T follicular helper cell (primary cell): ENCODE results near the gene FAM161A.
"Not testable (repeated sequence)": the region's sequence is repeated elsewhere in the genome, so short reads cannot be mapped to it uniquely, and the experiment has no call there.

Experiments
- DNase-seq: peaks from one replicate; pipeline ENCODE4 v3.0.0-alpha.2; 2020; ENCODE audit warnings: low read depth

The FAM161A gene

GRCh38 chr2:61845320-61845719 lies 8.5 kb downstream of the FAM161A start:
- no peak for DNase-seq

DNA sequence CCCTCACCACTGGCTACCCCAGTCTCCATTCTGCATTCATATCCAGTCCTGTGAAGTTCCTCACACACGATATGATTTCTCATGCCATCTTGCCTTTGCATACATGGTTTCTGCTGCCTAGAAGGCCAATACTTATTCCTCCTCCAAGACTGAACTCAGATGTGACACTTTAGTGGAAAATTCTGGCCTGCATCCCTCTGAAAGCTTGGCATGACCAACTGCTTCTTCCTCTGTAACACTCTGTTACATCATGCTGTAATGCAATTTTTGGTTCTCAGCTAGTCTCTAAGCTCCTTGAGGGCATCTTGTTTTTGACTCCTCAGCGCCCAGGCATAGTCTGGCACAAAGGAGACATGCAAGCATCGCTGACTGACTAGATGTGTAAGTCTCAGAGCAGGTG lies 12.6 kb downstream of the FAM161A start:
- DNase-seq: no peak

GRCh38 chr2:61834893-61835292 lies 19.0 kb downstream of the FAM161A start:
- DNase-seq: no peak

DNA sequence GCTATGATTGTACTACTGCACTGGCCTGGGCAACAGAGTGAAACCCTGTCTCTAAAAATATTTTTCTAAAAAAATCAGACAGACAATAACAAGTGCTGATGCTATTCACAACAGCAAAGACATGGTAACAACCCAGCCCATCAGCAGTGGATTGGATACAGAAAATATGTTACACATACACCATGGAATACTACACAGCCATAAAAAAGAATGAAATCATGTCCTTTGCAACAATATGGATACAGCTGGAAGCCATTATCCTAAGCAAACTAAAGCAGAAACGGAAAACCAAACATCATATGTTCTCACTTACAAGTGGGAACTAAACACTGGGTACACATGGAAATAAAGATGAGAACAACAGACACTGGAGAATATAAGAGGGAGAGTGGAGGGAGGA lies 19.9 kb downstream of the FAM161A start:
- no peak for DNase-seq

- DNase-seq: no peak
Observed at GRCh38 chr2:61832183-61832841, 21.5 kb downstream of the FAM161A start.

GRCh38 chr2:61822255-61822654 lies 31.6 kb downstream of the FAM161A start:
- no peak for DNase-seq

- DNase-seq: no peak
Observed at GRCh38 chr2:61816480-61817355, 37.1 kb downstream of the FAM161A start.

DNA sequence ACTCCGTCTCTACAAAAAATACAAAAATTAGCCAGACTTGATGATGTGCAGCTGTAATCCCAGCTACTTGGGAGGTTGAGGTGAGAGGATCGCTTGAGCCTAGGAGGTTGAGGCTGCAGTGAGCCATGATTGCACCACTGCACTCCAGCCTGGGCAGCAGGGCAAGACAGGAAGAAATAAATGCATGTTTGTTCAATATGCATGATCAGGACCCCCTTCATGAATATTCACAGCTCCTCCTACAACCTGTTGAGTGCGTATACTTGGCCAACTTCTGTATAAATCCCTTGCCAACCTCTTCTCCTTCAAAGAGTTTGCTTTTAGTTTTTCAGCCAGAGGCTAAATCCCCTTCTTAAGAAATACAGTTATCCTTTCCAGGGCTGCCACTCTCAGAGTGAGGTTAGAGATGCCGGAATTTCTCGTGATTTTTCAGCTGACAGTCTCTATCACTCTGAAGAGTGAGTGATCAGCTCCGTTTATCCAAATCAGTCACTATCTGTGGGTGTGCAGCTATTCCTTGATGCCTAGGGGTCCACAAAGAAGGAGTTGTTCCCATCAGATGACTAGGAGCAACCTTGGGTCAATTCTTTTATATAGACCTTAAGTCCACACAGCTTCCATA lies 39.2 kb downstream of the FAM161A start:
- DNase-seq: no peak

DNA sequence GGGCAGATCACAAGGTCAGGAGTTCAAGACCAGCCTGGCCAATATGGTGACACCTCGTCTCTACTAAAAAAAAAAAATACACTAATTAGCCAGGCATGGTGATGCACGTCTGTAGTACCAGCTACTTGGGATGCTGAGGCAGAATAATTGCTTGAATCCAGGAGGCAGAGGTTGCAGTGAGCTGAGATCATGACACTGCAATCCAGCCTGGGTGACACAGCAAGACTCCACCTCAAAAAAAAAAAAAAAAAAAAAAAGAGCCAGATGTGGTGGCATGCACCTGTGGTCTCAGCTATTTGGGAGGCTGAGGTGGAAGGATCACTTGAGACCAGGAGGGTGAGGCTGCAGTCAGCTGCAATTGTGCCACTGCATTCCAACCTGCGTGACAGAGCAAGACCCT lies 40.5 kb downstream of the FAM161A start:
- not testable (repeated sequence) for DNase-seq

GRCh38 chr2:61811821-61812220 lies 42.0 kb downstream of the FAM161A start:
- no peak for DNase-seq

DNA sequence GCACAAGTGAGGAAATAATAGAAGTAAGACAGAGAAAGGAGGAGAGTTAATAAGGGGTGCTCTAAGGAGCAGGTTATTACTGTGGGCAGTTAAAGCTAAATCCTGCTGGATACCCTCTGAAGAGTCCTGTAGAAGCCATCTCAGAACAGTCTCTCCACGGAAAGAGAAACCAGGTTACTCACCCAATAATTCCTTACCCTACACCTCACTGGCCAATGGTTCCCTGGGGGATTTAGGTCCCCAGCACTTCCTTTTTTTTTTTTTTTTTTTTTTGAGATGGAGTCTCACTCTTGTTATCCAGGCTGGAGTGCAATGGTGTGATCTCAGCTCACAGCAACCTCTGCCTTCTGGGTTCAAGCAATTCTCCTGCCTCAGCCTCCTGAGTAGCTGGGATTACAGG lies 43.7 kb downstream of the FAM161A start:
- not testable (repeated sequence) for DNase-seq

DNA sequence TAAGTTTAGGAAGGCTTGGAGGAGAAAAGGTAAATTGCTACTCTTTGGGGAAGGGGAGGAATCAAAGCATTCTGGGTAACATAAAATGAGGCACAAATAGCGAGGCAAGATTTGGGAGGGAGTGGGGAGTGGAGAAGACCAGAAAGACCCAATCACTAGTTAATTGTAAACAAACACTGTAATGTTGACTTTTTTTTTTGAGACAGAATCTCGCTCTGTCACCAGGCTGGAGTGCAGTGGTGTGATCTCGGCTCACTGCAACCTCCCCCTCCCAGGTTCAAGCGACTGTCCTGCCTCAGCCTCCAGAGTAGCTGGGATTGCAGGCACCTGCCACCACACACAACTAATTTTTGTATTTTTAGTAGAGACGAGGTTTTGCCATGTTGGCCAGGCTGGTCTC lies 45.2 kb downstream of the FAM161A start:
- DNase-seq: not testable (repeated sequence)

- DNase-seq: no peak
Observed at GRCh38 chr2:61807036-61807757, 46.7 kb downstream of the FAM161A start.

- no peak for DNase-seq
Observed at GRCh38 chr2:61802548-61802947, 51.3 kb downstream of the FAM161A start.

GRCh38 chr2:61799099-61799498 lies 54.8 kb downstream of the FAM161A start:
- DNase-seq: no peak

- not testable (repeated sequence) for DNase-seq
Observed at GRCh38 chr2:61797446-61797845, 56.4 kb downstream of the FAM161A start.

DNA sequence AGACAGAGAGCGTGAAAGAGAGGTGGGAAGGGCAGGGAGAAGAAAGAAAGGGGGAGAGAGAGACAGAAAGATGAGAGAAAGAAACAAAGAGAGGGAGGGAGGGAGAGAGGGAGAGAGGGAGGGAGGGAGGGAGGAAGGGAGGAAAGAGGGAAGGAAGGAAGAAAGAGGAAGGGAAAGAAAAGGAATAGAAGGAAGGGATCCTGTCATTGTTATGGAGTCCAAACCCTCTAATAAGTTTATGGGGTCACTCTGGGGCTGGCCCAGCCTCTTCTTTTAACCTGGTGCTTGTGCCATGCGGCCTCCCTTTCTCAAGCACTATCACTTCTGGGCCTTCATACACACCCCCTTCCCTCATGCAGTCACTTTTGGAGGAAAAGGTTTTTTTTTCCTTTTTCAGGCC lies 58.5 kb downstream of the FAM161A start:
- no peak for DNase-seq

GRCh38 chr2:61793389-61793836 lies 60.4 kb downstream of the FAM161A start:
- DNase-seq: peak; percentile 53

DNA sequence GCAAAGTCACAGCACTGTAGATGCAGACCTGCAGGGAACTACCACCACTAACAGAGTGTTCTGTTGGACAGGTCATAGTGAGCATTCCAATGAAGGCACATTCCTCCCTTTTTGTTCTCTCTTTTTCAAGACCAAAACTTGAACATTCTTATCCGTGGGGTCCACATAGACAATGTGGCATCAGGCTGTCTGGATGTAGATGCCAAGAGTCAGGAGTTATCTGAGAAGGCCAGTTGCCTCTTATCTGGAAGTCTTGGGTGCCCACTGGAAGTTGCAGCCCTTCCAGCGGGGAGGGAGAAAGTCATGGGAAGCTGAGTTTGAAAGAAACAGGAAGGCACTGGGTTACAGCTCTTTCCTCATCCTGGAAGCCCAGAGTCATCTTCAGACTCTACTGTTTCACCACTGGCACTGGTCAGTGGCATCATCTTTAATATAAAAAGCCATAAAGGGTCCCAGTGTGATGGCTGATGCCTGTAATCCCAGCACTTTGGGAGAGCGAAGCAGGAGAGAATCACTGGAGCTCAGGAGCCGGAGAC lies 61.4 kb downstream of the FAM161A start:
- no peak for DNase-seq

GRCh38 chr2:61789807-61790602 lies 63.9 kb downstream of the FAM161A start:
- no peak for DNase-seq

DNA sequence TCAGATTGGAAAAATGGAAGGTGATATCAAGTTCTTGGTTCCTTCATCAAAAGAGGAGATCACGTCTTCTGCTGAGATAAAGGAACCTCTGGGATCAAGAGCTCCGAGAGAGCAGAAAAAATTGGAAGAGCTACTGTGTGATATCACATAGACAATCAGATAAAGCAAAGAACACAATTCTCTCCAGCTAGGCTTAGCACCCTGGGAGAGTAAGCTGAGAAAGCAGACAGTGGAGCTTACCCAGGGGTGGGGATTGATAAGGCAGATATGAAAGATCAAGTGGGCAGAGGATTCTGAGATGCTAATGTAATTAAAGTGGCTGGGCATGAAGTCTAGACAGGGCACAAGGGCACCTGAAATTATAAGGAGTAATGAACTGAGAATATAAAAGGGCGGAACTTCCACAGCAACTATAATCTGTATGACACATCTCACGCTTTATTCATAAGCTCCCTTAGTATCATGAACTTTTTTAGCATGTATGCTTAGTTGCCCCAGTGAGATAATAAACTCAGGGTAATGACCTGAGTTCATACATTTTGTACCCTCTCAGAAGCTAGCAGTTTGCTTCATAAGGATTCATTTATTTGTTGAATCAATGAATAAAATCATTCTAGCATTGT lies 65.8 kb downstream of the FAM161A start:
- no peak for DNase-seq
